Measurements from ENCODE around the gene MED13L.

- no peak for TF ChIP-seq CTCF (IDR thresholded peaks at IDR 0.05; ENCODE audit: borderline replicate concordance, extremely low read depth, low read length, poor library complexity, severe bottlenecking)
- TF ChIP-seq EZH2 (IDR thresholded peaks at IDR 0.05; ENCODE audit: borderline replicate concordance, low read depth, low read length, severe bottlenecking): no peak
Observed at GRCh38 chr12:115968211-115968610, 309.3 kb downstream of the MED13L start.

All from DND-41 (cell line).